ENCODE measurements around the gene EHBP1.
"Not testable (repeated sequence)": the region's sequence is repeated elsewhere in the genome, so short reads cannot be mapped to it uniquely, and the experiment has no call there.

Gene EHBP1

GRCh38 chr2:62736899-62737559 lies 31.5 kb downstream of the EHBP1 start:
- no peak for DNase-seq (ENCODE audit: low read depth)

- no peak for DNase-seq (ENCODE audit: low read depth)
Measured at GRCh38 chr2:62738981-62739936, 33.7 kb downstream of the EHBP1 start.

- no peak for DNase-seq (ENCODE audit: low read depth)
Measured at GRCh38 chr2:62740221-62740620, 34.7 kb downstream of the EHBP1 start.

DNA sequence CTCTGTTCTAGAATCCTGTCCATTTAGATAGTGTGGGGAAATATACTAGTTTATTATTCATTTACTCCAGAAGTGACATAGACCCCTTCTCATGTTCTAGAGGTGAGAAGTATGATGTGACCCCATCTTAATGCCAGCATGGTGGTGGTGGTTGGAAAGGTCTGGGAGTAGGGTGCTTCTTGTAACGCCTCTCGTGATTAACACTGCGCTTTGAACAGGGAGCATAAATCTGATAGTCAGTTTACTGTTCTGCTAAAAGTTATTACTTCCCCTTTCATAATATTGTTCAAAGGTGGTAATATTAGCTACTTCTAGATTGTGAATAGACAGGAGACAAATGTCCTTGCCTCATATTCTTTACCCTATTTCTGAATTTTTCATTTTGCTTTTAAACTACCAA lies 35.6 kb downstream of the EHBP1 start:
- no peak for DNase-seq (ENCODE audit: low read depth)

DNA sequence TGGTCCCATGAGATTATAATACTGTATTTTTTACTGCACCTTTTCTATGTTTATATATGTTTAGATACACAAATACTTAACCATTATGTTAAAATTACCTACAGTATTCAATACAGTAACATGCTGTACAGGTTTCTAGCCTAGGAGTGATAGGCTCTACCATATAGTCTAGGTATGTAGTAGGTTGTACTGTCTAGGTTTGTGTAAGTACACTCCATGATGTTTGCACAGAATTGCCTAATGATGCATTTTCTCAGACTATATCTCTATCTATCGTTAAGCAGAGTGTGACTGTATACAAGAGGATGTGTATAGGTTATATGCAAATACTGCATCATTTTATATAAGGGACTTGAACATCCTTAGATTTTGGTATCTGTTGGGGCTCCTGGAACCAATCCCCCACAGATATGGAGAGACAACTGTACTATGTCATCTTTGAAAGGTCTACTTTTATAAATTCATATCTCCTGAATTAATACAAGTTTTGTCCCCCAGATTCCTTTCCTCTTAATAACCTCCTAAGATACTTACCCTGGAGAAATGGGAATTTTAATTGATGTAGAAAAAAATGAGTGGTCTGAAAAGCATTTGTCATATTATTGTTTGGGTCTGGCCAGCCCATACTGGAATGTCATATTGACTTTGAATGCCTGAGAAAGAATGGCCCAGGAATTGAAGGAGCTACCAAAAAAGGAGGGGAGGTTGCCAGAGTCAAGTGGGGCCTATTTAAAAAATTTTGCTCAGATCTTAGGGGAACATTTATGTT lies 36.6 kb downstream of the EHBP1 start:
- DNase-seq (ENCODE audit: low read depth) = no peak

DNA sequence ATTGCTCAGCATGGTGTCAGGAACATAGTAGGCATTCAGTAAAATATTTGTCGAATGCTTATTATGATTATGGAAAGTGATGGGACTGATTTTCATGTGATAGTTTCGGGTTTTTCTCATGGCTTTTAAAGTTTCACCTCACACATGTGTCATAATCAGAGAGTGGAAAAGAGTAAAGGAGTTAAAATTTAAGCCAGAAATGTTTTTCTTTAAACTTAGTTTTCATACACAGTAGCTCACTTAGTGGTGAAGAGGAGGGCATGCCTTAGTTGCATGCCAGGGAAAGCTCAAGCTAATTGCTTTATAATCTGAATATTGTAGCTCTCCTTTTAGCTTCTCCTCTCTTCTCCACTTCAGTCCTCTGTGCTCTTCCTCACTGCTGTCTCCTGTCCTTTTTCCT lies 38.0 kb downstream of the EHBP1 start:
- DNase-seq (ENCODE audit: low read depth) = no peak

- no peak for DNase-seq (ENCODE audit: low read depth)
Measured at GRCh38 chr2:62744603-62745002, 39.1 kb downstream of the EHBP1 start.

DNA sequence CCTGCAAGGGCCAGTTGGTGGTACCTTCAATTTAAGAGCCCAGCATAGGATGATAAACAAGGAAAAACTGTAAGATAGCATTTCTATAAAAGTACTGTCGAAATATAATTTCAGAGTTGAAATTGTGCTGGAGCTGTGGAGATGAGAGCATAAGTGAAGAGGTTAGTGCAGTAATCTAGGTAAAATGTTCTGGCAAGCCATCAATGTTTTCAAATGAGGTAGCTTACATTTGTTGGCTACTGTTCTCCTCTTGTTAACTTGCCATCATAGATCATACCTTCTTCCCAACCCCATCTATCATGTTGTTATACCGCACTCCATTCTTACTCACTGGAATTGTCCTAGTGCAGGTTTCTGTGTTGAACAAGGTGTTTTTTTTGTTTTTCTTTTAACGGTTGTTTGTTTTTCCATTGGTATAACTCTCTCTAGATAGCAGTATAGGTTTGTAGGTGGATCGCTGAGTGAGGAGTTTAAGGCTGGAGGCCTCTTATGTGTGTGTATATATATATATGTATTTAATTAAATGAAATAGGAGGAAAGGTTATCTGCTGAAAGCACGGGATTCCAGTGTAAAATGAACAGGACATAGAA lies 40.5 kb downstream of the EHBP1 start:
- DNase-seq (ENCODE audit: low read depth) = no peak

DNA sequence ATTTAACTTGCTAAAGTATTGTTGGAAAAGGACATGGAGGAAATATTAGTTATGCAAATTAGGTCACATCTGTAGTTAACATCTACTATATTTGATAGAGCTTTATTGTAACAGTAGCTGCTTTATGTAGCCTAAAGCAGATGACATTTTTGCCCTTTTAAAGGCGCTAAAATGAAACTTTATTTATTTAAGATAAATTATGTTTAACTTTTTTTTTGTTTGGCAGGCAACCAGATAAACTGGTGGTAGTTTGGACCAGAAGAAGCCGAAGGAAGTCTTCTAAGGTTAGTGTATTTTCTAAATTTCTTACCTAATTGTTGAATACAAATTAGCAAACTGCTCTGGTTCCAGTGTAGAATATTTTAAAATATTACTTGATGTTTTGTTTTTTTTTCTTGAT lies 41.7 kb downstream of the EHBP1 start:
- DNase-seq (ENCODE audit: low read depth) = no peak

DNA sequence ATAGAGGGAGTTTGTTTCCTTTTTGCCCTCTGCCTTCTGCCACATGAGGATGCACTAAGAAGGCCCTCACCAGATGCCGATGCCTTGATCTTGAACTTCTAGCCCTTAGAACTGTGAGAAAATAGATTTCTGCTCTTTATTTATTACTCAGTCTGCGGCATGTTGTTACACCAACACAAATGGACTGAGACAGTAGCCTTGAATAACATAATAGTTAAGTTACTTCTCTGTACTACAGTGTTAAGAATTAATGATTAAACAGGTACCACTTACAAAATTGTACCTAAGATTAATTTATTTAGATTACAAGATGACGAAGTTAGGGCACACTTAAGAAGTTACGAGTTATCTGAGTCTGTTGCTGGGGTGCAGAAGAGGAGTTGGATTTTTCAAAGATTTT lies 42.4 kb downstream of the EHBP1 start:
- DNase-seq (ENCODE audit: low read depth) = no peak

GRCh38 chr2:62749111-62749510 lies 43.6 kb downstream of the EHBP1 start:
- not testable (repeated sequence) for DNase-seq (ENCODE audit: low read depth)

DNA sequence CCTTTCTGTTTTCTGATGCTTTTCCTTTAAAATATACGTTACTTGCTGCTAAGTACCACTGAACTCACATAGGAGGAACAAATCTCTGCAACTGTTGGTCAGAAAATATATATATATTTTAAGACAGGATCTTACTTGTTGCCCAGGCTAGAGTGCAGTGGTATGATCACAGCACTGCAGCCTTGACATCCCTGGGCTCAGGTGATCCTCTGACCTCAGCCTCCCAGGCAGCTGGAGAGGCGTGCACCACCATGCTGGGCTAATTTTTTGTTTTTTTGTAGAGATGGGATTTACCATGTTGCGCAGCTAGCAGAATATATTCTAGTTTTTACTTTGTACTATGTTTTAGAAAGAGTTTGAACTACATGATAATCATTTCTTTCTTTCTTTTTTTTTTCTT lies 51.5 kb downstream of the EHBP1 start:
- no peak for DNase-seq (ENCODE audit: low read depth)

- DNase-seq (ENCODE audit: low read depth) = no peak
Measured at GRCh38 chr2:62760026-62760425, 54.5 kb downstream of the EHBP1 start.

DNA sequence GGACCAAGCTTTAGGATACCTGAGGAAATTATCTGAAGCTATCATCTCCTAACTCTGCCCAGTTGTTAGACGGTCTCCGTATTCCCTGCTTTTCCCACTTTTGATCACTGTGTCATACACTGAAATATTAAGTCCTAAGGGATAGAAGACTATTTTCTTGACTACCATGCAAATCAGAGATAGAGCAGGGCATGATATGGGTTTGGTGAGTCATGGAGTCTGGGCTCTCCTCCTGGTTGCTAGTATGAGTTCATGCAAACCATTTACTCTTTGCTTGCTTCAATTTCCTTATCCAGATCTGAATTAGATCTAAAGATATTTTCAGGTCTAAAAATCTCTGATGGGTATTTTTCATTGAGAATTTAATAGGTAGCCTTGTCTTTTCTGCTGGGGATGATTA lies 55.0 kb downstream of the EHBP1 start:
- no peak for DNase-seq (ENCODE audit: low read depth)

- DNase-seq (ENCODE audit: low read depth) = no peak
Measured at GRCh38 chr2:62765619-62766376, 60.3 kb downstream of the EHBP1 start.

GRCh38 chr2:62768615-62769014 lies 63.1 kb downstream of the EHBP1 start:
- DNase-seq (ENCODE audit: low read depth) = no peak

GRCh38 chr2:62770629-62771028 lies 65.1 kb downstream of the EHBP1 start:
- no peak for DNase-seq (ENCODE audit: low read depth)

DNA sequence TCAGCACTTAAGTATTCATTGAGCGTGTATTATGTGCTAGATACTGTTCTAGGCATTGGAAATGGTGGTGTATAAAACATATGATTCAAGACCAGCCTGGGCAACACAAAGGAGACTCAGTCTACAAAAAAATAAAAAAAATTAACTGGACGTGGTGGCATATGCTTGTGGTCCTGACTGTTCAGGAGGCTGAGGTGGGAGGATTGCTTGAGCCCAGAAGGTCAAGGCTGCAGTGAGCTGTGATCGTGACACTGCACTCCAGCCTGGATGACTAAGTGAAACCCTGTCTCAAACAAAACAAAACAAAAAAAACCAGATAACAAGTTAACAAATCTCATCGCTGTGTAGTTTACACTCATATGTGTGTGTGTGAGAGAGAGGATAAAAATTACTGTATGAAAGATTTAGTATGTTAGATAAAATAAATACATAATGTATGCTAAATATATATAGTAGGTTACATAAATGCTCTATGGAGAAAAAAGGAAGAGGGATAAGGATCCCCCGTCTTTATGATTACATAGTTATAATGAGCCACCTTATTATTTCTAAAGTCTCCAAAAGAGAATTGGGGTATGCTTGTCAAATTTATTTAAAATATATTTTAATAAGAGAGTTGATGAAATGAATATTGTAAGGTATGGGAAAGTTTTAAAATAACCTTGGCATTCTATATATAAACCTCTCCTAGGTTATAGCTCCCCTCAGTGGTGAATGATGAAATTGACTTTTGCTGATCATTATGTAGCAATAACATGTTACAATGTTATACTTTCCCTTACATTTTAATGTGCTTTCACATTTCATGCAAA lies 69.2 kb downstream of the EHBP1 start:
- no peak for DNase-seq (ENCODE audit: low read depth)

GRCh38 chr2:62775367-62775668 lies 69.8 kb downstream of the EHBP1 start:
- DNase-seq (ENCODE audit: low read depth) = no peak

DNA sequence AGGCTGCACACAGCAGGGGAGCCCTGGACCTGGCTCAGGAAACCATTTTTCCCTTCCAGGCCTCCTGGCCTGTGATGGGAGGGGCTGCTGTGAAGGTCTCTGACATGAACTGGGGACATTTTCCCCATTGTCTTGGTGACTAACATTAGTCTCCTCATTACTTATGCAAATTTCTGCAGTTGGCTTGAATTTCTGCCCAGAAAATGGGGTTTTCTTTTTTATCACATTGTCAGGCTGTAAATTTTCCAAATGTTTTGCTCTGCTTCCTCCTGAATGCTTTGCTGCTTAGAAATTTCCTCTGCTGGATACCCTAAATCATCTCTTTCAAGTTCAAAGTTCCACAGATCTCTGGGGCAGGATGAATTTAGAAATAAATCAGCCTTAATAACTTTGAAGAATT lies 78.2 kb downstream of the EHBP1 start:
- DNase-seq (ENCODE audit: low read depth) = no peak

DNA sequence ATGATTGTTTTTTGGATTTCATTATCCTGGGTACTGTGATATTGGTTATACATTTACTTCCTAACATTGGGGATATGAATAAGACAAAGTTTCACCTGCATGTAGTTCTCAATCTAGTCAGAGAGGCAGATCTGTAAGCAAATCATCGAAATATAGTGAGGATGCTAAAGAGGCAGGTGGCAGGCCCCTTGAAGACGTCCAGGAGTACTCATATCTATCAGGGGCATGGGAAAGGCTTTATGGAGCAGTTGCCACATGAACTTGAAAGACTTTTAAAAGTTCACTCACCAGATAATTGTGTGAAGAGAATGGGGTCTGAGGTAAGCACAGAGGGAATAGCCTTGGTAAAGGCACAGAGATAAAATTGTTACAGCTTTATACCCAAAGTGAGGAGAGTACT lies 78.8 kb downstream of the EHBP1 start:
- DNase-seq (ENCODE audit: low read depth) = no peak
